HG03039 (cell line): Measurements from ENCODE around the gene TYRP1.

ENCODE experiments used
- ATAC-seq: cut with Tn5 transposase; IDR thresholded peaks from one replicate; pipeline ENCODE4 v1.9.1; 2021; ENCODE audit warnings: mild to moderate bottlenecking, moderate library complexity; ENCODE audit not compliant: unreplicated experiment

The TYRP1 gene

DNA sequence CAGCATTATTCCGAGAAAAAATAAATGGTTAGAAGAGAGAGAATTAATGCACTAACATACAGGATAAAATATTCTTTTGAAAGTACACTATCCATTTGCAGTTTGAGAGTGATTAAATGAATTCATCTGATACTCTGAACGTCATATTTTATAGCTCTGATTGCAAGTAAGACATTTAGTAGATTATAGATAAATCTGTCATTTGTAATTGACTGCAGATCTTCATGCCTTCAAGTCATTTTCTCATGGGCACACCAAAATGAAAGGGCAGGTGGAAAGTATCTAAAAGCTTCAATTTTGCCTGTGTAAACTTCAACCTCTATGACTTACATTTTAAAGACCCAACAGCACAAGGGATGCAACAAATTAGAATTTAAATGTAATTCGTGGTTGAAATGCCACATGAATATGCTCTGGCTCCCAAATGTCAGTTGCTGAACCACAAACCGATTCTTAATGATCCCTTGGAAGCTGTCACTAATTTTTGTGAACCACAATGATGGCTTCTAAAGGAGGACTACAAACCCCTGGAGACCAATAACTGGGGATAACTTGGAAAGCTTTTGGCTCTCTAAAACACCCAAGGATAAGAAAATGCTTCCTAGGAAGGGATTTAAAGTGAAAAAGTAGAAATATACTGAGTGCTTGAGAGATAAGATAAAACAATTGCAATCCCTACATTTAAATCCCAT lies 3.9 kb downstream of the TYRP1 start:
- no peak for ATAC-seq

DNA sequence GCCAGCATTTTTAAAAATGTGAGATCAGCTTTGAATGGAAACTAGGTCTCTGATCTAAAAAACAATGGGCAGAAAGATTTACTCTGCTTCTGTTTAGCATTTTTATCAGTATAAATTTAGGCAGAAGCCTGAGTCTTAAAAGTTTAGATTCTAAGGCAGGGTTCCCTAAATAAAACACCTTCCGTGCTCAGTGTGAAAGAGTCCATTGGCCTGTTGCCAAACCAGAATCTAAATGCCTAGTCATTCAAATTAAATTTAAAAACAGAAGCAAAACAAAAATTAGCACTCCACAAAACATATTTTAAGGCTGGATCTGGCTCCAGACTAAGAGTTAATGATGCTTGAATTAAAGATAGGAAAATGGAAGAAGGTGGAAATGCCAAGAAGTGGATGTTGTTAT lies 4.5 kb downstream of the TYRP1 start:
- ATAC-seq, result no peak

DNA sequence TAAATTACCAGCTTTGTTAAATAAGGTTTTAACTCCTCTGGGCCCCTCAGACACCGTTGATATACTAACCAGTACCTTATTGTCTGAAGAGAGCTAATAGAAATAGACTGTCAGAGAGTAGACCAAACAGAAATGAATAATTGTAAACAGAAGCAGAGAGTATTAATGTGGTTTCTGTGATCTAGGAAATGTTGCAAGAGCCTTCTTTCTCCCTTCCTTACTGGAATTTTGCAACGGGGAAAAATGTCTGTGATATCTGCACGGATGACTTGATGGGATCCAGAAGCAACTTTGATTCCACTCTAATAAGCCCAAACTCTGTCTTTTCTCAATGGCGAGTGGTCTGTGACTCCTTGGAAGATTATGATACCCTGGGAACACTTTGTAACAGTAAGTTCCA lies 5.1 kb downstream of the TYRP1 start:
- ATAC-seq, result no peak

DNA sequence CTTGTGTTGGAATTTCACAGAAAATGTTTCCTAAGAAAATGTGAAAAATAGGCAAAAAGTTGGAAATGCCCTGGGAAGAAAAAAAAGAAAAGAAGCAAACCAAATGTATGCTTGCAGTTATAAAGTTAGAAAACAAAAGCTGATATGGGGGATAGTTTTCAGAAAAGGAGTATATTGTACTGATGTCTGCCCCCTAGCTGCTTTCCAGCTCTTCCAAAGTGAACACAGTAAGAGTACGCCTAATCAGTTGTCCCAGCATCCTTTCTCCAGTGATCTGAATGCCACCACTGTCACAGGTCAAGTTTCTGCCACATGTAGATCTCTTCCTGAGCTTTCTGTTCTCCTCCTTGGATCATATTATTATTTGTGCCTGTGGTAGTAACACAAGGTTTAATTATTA lies 5.8 kb downstream of the TYRP1 start:
- ATAC-seq, result no peak

DNA sequence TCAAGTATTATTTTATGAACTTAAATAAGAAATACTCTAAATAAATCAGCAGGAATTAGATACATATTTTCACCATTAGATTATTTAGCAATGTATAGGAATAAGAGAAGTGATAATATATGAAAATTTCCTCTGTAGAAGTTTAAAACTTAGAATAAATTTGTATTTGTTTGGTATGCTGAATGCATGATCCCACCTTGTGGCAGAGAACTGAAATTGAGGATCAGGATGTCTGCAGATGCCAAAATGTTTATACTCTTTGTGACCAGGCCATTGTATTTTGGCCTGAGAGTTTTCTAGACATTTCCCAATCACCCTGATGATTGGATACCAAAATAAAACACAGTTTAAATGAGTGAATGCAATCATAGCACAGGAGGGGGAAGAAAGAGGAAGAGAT lies 6.3 kb downstream of the TYRP1 start:
- ATAC-seq, result no peak

DNA sequence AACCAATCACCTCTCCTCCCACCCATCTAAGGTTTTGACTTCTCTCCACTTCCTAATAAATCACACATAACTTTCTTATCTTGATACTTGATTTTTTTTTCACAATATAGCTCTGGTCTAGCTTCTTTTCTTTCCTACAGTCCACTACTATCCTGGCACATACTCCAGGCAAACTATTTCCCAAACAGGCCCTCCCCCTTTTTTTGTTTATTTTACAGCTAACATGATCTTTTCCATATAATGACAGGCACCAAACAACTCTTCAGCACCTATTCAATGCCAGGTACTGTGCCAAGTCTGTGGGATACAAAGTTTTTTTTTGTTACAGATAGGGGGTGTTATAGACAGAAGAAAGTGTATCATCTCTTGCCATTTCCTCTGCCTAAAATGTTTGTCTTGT lies 7.9 kb downstream of the TYRP1 start:
- no peak for ATAC-seq

DNA sequence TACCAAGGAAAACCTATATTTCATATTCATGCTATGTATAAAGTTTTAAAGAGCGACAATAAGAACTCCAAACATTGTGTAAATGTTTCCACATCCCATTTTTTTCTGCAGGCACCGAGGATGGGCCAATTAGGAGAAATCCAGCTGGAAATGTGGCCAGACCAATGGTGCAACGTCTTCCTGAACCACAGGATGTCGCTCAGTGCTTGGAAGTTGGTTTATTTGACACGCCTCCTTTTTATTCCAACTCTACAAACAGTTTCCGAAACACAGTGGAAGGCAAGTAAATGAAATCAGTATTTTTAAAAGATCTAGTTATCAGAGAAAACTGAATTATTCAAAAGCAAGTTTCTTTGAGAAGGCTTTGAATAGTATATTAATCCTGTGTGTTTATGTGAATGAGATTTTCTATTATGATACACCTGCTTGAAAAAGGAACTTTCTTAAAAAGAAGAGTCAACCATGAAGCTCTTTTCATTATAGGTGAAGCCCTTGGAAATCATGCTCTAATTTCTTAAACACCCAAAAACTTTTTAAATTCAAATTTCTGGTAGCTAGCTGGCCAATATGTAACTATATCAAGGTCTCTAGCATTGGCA lies 9.1 kb downstream of the TYRP1 start:
- ATAC-seq, result no peak

DNA sequence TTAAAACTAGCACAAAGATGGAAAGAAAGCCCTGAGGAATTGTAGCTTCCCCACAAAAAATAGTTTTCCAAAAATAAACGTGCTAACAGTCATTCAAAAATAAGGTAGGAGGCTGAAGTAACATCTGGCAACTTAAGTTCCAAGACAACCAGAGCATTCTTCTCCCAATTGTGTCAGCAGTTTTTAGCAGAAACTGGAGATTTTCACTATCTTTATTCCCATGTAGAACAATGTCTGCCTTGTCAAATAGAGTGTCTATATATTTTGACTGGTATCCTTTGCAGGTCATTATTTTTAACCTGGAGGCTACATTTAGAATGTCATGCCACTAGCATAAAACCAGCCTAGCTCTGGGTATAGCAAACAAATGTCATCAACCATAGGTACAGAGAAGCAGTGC lies 10.8 kb downstream of the TYRP1 start:
- ATAC-seq, result no peak

DNA sequence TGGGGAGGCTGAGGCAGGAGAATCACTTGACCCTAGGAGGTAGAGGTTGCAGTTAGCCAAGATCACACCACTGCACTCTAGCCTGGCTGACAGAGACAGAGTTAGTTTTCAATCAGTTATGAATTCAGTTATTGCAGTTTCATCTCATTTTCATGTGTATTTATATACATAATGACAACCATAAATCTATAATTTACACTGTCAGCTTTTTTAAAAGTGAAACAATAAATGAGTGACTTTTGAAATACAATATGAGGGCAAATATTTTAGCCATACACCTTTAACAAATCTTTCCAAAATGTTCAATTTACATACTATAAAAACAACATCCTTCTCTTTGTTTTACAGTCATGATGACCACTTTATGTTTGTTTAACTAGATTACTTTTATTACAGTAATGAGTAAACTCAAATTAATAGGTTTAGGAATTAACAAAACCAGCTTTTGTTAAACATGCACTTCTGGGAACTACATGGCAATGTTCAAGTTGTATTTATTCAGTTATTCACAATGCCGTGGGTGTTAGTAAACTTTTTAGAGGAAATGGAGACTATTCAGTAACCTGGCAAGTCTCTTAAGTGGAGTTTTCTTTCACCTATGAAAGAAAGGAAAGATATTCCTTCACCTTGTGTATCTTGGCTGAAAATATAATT lies 12.7 kb downstream of the TYRP1 start:
- no peak for ATAC-seq

DNA sequence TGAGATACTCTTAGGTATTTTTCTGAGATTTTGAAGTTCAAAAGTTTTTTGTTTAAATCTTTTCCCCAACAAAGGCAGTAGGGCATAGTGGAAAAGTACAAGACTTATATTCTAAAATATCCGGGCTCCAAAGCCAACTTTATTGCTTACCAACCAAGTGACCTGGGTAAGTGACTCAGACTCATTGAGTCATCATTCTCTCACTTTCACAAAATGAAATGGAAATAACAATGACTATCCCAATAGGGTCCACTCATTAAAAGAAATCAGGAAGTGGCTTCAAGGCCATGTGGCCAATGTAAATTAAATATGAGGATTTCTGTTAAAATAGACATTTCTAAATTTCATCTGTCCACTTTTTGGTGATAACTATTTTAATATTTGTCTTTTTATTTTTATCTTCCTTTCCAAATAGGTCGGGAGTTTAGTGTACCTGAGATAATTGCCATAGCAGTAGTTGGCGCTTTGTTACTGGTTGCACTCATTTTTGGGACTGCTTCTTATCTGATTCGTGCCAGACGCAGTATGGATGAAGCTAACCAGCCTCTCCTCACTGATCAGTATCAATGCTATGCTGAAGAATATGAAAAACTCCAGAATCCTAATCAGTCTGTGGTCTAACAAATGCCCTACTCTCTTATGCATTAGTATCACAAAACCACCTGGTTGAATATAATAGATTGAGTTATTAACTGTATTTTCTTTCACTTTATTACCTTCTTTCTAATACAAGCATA lies 15.5 kb downstream of the TYRP1 start:
- ATAC-seq, result no peak

DNA sequence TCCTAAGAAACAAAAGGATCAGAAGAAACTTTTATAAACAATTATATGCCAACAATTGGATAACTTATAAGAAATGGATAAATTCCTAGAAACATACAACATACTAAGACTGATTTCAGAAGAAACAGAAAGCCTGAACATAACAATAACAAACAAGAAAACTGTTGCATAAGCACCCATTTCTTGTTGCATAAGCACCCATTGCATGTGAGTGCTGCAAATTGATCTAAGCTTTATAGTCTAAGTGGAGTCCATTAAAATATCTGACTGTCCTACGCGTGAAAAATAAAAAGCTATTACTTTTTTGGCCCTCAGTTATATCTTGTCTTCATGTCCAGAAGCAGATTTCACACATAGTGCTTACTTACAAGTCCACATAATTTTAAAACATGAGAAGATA lies 19.3 kb downstream of the TYRP1 start:
- ATAC-seq, result no peak

DNA sequence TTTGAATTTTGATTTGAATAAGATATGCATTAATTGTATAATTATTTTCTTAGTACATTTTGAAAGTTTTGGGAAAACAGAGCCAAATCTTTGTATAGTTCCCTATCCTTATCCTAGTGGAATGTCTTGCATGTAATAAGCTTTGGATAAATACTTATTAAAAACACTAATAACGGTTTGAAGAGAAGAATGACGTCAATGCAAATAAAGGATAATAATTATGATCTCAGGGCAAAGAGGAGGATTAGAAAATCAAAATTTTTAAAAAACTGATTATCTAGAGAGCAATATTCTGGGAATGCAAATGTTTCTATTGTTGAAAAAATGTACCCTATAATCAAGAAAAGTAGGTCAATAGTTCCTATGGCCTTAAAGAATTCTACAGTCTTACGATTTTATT lies 22.1 kb downstream of the TYRP1 start:
- no peak for ATAC-seq

DNA sequence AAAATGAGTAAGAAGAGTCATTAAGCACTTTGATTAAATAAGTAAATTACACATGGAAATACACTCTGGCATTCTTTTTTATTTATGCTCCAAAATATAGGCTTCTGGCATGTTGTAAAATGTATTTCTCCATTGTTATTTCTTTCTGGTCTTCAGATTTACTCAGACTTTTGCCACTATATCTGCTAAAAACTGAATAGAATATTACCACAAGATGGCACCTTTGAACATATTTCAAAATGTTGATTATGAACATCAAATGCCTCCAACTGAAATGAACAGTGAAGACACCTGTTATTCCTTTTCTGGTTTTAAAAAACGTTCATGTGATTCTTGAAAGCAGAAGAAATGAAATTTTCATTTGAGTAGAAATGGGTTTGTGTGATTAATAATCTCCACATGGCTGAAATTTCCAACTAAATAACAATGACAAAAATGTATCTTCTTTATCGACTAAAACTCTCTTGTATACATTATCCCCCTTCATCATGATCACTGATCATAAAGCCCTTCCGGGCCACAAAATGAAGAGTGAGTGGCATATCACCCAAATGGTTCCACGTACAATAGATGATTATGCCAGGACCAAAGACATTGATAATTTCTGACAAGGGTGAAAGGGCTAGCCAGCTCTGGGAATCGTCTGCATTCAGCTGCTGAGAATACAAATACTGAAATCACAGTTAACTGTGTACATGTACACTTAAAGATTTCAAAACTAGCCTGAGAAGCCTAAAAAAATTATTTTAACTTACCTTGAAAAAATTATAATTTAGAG lies 23.8 kb downstream of the TYRP1 start:
- ATAC-seq, result no peak

DNA sequence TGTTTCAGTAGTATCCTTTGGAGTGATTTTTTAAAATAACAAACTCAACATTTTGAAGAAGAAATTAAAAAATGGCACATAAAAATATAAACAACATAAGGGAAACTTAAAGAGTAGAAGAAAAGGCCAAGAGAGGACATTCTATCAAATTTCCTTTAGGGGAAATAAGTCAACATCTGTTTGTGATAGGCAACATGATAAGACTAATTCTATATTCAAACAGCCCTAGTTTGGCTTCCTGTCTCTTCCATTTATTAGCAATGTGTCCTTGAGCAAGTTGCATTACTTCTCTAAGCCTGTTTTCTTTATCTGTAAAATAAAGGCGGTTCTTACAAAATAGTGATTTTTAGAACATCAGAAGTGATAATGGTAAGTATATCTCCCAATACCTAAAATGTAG lies 24.7 kb downstream of the TYRP1 start:
- no peak for ATAC-seq

DNA sequence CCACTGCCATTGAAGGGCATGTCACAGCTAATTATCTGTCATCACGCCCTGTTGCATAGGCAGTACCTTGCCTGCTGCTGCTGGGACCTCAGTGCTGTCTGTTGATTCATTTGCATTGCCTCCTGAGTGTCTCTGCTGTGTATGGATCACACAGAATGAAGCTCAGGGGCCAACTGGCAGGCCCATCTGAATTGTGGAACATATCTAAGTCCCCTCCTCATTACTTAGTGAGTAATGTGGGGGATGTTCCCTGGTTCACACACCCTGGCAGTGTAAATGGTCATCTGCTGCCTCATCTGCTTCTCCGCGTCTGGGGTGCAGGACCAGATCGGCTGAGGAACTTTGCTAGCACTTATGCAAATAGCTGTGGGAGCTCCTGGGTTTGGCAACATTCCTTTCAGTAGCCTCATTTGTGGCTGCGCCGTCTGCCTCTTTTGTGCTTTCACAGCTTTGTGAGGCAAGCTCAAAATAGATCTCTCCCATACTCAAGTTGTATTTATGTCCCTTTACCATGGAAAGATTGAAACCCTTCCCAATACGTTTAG lies 25.4 kb downstream of the TYRP1 start:
- ATAC-seq, result no peak

DNA sequence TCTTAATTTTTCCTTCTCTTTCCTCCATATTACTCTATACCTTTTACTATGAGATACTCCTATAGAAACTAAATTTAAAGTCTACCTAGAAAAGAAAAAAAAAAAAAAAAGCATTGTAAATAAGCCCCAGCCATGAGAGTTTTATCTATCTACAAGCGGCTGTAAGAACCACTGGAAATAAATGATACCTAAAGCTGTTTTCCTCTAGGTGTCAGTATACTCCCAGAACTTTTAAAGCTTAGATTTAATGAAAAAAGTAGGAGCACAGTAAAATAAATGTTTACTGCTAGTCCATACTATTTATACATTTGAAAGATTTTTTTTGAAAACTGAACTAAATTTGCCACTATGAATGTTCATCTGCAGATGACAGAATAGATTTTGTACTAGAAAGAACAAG lies 26.2 kb downstream of the TYRP1 start:
- no peak for ATAC-seq

DNA sequence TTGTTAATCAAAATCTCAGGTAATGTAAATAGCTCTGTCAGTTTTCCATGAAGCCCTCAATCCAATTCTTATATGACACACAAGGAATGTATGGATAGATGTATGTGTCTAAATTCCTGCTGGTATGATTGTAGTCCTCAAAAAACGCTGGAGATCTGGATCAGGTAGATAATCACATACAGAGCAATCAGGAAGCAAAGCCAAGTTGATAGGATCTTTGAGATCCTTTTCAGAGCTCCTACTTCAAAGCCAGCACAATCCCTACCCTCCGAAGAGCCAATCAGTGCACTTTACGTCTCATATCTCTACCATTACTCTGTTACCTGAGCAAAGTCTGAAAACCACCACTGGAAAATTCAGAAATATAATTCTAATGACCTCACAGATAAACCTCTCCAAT lies 27.4 kb downstream of the TYRP1 start:
- no peak for ATAC-seq

DNA sequence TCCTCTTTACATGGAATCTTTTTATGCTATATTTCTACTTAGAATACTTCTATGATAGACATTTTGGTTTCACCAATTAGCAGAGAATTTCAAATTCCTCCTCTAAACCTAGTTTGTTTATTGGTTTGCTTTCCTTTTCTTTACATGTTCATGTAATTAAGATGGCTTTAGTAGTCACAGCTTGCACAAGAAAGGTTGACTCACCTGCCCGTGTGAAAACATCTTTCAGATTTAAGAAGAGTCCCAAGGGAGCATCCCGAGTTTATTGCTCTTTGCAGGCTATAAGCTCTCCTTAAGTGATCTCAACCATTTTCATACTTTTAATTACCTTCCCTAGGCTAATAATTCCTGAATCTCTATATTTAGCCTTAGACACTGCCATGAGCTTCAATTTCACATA lies 28.9 kb downstream of the TYRP1 start:
- ATAC-seq, result no peak

DNA sequence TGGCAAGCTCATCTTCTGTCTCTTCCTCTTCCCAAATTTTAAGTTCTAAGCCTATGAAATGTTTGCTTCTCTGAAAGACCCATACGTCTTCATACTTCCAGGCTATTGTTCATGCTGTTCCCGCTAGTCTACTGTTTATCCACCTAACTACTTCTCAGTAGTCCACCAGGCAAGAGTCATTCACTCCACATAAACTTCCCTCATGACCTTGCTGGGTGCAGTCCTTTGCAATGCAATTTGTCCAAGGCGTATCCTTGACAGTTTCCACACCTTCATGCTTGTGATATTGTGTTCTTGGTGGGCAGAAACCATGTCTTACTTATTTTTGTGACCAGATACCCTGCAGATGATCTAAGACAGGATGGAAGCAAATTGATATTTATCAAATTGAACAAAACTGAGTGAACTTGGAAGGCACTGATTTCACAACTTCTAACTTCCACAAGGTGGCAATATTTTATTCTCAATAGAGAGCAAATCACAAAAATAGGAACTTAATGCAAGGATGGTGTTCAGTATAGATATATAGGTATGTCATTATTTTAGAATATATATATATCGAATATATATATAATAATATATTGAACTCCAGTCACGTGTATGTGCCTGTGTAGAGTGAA lies 30.3 kb downstream of the TYRP1 start:
- ATAC-seq, result no peak

DNA sequence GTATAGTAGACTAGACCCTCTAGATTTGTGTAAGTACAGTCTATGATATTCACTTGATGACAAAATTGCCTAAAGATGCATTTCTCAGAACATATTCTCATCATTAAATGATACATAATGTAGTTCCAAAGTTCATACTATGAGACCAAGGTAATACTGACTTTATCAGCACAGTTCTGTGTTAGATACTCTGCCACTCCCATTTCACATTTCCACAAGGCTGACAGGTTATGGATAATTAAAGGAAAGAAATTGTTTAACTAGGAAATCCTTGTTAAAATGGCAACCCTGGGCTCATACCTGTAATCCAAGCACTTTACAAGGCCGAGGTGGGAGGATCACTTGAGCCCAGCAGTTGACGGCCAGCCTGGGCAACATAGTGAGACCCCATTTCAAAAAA lies 33.6 kb downstream of the TYRP1 start:
- no peak for ATAC-seq
